HG03025 (cell line): ENCODE measurements around the gene FRY.
"Not testable (repeated sequence)": the region's sequence is repeated elsewhere in the genome, so short reads cannot be mapped to it uniquely, and the experiment has no call there.

Experiments used
- ATAC-seq: cut with Tn5 transposase; IDR thresholded peaks from one replicate; pipeline ENCODE4 v1.9.1; 2021; ENCODE audit warnings: mild to moderate bottlenecking, moderate library complexity; ENCODE audit not compliant: unreplicated experiment, low FRiP score

FRY gene

GRCh38 chr13:32031025-32031814, at the start of gene FRY:
FRY (plus strand) TSS chr13:32031774; CDS start chr13:32031796, 22 bp downstream.
- peak; percentile 77 for ATAC-seq

GRCh38 chr13:31982124-31982523, 49.5 kb upstream of the FRY start:
- no peak for ATAC-seq

DNA sequence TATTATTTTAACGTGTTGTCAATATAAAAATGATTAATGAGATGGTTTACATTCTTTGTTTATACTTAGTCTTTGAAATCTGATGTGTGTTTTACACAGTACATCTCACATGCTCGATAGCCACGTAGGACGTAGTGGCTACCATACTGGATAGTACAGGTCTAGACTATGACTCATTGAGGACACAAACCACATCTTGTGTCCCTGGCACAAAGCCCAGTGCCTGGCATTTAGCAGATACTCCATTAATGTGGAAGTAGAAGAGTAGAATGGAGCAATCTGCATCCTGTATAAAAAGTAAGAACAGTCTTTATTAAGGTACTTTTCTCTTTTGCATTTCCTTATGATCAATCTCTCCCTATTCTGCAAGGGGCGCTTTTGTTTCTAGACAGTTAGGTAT, 49.0 kb upstream of the FRY start:
- ATAC-seq = no peak

GRCh38 chr13:31983696-31984095, 47.9 kb upstream of the FRY start:
- not testable (repeated sequence) for ATAC-seq

DNA sequence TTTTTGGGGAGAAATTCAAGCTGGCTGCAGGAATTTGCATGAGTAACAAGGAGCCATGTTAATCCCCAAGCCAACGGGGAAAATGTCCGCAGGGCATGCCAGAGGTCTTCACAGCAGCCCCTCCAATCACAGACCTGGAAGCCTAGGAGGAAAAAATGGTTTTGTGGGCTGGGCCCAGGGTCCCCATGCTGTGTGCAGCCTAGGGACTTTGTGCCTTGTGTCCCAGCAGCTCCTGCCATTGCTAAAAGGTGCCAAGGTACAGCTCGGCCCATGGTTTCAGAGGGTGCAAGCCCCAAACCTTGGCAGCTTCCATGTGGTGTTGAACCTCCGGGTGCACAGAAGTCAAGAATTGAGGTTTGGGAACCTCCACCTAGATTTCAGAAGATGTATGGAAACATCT, 47.2 kb upstream of the FRY start:
- ATAC-seq = not testable (repeated sequence)

DNA sequence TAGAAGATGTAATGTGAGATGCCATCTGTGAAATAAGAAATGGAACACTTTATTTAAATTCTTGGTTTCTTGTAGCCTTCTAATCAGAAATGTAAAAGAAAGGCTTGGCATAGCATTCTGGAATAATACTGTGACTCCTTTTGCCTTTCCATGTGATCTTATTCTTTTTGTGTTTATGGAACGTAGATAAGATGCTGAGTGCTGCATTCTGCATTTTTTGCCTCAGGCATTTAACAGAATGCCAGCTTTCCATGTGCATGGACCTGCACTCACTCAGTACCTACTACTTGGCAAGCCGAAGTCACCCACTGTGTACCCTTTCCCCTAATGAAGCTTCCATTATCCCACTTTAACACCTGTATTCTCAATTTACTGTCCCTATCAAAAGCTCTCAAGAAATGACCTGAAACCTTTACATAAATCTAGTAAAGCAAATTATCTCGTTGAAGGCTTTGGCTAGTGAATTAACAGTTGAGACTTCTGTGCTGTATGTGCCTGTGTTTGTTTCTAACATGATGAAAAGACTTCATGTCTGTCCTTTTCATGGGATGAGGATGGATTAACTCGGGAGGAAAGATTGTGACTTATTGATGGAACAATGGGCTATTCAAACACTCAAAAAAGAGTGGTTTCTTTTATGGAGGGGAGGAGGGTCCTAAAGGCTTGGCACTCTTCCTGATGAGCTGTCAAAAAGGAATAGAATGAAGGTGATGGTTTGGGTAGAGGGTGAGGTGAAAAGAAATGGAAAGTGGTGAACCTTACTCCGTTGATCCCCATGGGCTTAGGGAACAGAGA, 44.7 kb upstream of the FRY start:
- no peak for ATAC-seq

- no peak for ATAC-seq
Observed at GRCh38 chr13:31987535-31988170, 43.9 kb upstream of the FRY start.

GRCh38 chr13:31994367-31994766, 37.2 kb upstream of the FRY start:
- not testable (repeated sequence) for ATAC-seq

GRCh38 chr13:31996601-31997000, 35.0 kb upstream of the FRY start:
- ATAC-seq = no peak

DNA sequence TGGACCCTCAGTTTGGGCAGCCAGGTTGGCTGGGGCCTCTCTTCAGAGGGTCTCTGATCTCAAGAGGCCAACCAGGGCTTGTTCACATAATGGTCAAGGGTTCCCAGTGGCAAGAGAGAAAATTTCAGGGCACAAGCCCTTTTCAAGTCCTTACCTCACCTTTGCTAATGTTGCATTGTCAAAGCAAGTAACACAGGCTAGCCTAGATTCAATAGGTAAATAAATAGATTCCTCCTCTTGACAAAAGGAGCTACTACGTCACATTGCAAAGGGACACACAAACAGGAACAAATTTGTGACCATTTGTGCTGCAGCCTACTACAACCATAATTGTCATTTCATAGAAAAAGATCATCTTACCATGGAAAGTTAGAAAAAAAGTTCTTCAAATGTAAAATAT, 33.9 kb upstream of the FRY start:
- ATAC-seq = no peak

DNA sequence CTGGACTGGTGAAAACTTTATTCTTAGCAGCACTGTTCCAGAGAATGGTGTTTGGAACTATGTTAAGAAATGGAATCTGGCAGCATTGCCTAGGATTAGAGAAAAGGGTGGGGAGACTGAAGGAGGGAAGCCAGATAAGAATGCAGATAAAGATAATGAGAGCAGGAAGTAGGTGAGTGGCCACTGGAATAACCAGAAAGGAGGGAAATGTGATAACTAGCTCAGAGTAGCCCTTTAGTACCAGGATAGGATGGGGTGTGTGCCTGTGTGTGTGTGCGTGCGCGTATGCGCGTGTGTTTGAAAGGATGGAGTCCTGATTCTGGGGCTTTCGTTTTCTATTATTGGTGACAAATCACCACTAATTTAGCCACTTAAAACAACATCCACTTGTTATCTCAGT, 33.4 kb upstream of the FRY start:
- ATAC-seq = no peak

- not testable (repeated sequence) for ATAC-seq
Observed at GRCh38 chr13:32000754-32001153, 30.8 kb upstream of the FRY start.

DNA sequence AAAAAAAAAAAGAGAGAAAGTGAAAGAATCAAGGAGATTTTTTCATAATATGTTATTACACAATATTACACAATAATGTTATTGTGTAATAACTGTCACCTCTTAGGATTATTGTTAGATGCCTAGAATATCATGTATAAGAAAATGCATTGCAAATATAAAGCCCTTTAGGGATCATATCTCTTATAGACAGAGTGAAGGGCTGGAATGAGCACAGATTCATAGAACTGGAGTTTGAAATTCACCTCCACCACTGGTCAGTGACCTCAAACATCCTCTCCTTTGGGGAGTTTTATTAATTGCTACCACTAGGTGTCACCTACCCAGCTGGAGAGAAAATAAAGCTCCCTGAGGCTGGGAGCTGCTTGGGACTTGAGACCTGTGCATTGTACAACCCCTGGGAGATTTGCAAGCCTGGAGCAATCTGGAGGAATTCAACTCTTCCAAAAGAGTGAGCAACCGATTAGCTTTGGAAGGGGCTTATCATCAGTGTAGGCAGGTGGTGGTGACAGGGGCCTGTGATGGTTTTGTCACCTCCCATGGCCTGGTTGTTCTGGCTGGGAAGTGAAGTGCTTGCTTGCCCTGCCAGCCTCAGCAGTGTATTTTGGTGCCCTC, 30.3 kb upstream of the FRY start:
- peak; percentile 64 for ATAC-seq

DNA sequence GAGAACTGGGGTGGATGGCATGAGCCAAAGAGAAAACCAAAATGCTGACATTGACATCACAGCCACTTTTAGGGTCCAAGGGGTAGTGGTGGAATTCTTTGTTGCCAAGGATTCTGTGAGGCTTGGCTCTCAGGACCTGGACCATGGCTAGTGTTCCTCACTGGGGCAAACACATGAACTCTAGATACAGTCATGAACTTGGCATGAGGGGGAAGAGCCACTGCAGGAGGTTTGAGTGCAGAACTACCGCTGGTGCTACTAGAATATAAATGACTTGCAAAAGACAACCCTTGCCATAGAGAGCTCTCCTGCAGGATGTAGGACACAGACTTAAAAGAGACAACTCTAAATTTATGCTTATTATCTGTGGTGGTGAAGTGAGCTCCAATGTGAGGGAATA, 29.8 kb upstream of the FRY start:
- ATAC-seq = no peak

DNA sequence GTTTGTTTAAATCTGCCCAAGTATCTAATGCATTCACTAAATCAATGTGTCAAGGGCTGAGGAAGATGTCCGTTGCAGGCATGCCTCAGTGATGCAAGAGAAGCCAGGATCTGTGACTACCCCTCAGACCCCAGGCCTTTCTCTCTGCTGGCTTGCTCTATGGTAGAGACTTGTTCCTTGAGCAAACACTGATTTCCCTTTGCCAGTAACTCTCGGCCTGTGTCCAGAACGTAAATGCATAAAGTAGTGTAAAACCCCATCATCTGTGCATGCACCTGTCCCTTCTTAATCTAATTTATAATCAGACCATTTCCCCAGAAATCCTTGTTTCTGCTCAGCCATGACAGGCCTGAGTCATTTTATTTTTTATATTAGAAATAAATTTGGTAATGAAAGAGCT, 28.7 kb upstream of the FRY start:
- no peak for ATAC-seq

- no peak for ATAC-seq
Observed at GRCh38 chr13:32007494-32007893, 24.1 kb upstream of the FRY start.

GRCh38 chr13:32008518-32009175, 22.9 kb upstream of the FRY start:
- no peak for ATAC-seq

GRCh38 chr13:32009362-32009761, 22.2 kb upstream of the FRY start:
- ATAC-seq = no peak

DNA sequence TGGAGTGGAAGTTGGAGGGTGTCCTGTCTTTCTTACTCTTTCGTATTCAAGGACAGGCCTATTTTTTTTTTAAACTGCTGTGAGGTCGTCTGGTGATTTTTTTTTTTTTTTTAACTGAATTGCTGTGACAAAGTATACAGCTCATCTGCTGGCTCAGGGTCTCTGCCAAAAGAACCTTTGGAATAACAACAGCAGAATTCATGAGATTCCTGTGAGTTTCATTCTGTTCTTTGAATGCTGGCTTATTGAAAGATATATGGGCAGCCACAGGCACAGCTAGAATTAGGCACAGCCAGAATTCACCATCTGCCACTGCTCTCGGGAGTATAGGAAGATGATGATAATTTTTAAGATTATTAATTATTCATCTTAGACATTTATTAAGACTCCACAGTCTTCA, 21.4 kb upstream of the FRY start:
- no peak for ATAC-seq

GRCh38 chr13:32011971-32012370, 19.6 kb upstream of the FRY start:
- ATAC-seq = no peak
